GM19463 (cell line): ENCODE results near the gene MYLK3.
A peak's percentile ranks its signal among the peaks of the same experiment; 100 is the strongest.
"Not testable (repeated sequence)": the region's sequence is repeated elsewhere in the genome, so short reads cannot be mapped to it uniquely, and the experiment has no call there.

Experiments used
- ATAC-seq: cut with Tn5 transposase; IDR thresholded peaks from one replicate; pipeline ENCODE4 v1.9.1; 2021; ENCODE audit warnings: mild to moderate bottlenecking, moderate library complexity; ENCODE audit not compliant: unreplicated experiment

Gene MYLK3

DNA sequence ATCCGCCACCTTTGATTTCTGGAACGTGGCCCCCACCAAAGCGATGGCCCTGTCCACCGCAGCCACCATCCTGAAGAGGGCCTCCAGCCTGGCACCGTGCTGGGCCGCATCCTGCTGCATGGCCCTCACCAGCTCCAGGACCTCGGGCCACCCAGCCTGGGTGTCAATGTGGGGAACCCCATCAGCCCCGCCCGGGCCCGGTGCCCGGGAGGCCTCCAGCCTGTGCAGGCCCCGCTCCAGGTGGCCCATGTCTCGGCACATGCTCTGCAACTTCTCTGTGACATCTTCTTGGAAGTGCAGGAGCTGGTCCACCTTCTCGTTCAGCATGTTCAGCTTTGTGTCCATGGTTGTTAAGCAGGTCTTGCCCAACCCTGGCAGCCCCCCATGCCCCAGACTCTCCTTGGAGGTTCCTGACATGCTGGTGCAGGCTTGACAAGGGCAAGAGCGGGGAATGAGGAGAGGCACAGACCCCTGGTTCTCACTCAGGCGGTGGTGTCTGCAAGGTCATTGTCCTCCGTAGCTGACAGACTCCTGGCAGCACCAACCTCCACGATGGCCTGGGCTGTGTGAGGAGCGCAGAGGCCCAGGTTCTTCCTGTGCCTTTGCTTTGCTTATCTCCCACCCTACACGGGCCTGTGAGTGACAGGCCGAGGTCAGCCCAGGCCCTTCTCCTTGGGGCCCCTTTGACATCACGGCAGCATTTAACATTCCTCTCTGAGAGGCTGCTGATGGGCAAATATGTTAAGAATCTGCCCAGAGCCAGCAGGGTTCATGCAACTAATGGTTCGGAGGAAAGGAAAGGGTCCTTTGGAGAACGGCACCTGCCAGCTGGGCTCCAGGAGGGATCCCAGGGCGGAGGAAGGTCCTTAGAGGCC is at the start of gene MYLK3:
Gene MYLK3, minus strand, starts transcription at position 568 of the 875 bp plus-strand sequence. Its CDS starts 151 bp downstream, at position 417.
- no peak for ATAC-seq

GRCh38 chr16:46797501-46797900 is 49.4 kb upstream of the MYLK3 start:
- ATAC-seq, result no peak

- no peak for ATAC-seq
Measured at GRCh38 chr16:46796764-46797269, 48.7 kb upstream of the MYLK3 start.

DNA sequence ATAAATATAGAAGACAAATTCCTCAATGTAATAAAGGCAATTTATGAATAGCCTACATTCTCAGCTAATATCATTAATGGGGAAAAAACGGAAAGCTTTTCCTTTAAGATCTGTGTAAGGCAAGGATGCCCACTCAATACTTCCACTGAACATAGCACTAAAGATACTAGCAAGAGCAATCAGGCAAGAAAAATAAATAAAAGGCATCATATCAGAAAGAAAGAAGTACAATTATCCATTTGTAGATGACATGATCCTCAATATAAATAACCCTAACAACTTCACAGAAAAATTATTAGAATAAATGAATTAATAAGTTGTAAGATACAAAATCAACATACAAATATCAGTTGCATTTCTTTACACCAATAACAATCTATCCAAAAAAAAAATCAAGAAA is 45.7 kb upstream of the MYLK3 start:
- no peak for ATAC-seq

DNA sequence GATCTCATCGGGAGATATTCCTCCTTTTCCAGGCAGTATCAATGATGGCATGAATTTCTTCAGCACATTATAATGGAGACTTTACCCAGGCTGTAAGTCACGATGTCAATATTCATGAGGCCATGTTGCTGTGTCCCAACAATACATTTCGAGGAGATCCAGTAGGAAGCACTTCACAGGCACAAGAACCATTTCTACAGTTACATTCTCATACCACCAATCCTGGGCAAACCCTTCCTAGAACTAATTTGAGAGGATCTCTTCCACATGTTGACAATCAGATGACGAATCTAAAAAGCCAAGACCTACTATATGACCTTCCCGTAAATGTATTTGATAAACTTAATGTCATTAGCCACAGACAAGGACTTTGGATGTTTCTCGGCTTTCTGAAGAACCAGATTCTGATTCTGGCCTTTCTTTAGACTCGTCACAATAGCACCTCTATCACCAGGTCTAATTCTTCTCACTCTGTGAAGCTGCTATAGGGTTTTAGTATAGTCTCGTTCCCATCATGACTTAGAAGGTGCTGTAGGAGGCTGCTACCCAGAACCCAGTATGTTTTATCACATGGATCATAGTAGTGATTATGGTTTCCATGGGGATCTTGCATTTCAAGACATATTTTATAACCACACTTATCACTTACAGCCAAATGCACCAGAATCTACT is 42.6 kb upstream of the MYLK3 start:
- no peak for ATAC-seq

GRCh38 chr16:46789499-46790414 is 41.6 kb upstream of the MYLK3 start:
- ATAC-seq, result peak; percentile 85

DNA sequence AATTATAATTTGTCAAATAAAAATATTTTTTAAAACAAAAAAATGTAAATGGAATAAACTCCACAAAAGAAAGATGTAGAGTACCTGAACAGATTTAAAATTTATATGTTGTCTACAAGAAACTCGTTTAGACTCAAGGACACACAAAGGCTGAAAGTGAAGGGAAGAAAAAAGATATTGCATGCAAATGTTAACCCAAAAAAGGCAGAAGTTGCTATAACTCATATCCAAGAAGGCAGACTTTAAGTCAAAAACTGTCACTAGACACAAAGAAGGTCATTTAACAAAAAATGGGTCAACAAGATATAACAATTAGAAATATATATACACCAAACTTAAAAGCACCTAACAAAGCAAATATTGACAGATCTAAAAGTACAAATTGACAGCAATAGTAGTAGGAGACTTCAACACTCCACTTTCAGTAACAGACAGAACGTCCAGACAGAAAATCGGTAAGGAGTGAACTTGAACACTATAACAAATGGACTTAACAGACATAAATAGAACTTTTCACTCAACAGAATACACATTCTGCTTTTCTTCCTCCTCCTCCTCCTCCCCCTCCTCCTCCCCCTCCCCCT is 40.8 kb upstream of the MYLK3 start:
- no peak for ATAC-seq

DNA sequence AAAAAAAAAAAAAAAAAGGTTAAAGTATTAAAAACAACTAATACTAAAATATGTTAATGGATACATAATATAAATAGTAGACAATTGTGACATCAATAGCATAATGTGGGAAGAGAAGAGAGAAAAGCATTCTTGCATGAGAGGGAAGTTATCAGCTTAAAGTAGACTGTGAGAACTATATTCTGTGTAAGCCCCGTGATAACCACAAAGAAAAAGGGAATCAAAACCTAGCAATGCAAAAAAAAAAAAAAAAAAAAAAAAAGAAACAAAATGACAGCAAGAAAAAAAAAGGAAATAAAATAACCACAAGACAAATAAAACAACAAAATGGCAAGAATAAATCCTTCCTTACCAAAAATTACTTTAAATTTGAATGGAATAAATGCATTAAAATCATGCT is 39.8 kb upstream of the MYLK3 start:
- ATAC-seq, result no peak

DNA sequence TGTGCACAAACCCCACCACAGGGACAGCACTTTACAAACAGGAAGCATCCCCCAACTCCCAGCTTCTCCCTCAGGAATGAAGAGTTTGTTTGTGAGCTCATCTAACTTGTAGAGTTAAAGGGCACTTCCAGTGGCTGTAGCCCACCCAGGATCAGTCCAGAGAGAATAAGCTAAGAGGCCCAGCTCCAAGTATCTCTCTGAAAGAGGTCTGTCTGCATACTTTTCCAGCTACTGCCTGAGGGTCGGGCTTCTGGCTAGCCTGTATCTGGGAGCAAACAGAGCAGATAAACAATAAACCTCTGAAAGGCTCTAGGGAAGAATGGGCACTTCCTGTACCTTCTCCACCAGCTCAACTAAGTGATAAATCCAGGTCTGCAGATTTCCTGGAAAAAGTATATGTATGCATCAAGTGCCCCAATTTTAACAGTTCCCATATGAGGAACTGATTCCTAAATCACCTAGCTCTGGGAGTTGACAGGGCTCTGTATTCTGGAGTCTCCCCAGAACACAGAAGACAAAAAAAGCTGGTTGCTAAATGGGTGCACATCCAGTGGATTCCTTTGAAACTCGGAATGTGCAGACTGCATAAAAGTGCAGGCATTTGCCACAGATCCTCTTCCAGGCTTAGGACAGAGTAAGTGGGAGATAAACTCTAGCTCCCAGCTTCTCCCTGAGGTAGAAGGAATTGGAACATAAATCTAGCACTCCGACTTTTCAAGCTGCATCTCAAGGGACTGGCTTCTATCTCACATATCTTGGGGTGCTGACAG is 37.1 kb upstream of the MYLK3 start:
- ATAC-seq, result no peak

DNA sequence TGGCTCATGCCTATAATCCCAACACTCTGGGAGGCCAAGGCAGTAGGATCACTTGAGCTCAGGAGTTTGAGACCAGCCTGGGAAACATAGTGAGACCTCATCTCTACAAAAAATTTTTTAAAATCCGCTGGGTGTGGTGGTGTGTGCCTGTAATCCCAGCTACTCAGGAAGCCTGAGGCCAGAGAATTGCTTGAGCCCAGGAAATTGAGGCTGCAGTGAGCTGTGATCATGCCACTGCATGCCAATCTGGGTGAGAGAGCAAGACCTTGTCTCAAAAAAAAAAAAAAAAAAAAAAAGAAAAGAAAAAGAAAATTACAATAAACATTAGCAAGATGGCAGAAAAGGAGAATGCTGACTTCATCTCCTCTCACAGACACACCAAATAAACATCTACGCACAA is 36.4 kb upstream of the MYLK3 start:
- not testable (repeated sequence) for ATAC-seq

DNA sequence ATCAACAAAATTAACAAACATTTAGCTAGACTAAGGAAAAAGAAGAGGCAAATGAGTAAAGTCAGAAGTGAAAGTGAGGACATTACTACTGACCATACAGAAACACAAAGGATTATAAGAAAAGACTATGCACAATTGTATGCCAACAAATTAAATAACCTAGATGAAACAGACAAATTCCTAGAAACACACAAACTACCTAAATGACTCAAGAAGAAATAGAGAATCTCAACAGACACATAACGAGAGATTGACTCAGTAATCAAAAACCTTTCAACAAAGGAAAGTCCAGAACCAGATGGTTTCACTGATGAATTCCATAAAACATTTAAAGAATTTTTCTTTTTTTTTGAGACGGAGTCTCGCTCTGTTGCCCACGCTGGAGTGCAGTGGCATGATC is 35.7 kb upstream of the MYLK3 start:
- no peak for ATAC-seq

DNA sequence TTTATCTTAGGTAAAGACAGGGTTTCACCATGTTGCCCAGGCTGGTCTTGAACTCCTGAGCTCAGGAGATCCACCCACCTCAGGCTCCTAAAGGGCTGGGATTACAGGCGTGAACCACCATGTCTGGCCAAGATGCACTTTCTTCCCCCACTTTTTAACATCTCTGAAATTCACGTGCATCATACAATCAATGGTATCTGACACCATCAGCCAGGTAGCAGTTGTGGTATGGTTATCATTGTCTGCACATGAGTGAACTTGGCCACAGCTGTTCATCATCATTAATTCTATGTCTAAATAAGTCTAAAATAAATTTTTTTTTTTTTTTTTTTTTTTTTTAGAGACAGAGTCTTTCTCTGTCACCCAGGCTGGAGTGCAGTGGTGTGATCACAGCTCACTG is 34.2 kb upstream of the MYLK3 start:
- ATAC-seq, result no peak

DNA sequence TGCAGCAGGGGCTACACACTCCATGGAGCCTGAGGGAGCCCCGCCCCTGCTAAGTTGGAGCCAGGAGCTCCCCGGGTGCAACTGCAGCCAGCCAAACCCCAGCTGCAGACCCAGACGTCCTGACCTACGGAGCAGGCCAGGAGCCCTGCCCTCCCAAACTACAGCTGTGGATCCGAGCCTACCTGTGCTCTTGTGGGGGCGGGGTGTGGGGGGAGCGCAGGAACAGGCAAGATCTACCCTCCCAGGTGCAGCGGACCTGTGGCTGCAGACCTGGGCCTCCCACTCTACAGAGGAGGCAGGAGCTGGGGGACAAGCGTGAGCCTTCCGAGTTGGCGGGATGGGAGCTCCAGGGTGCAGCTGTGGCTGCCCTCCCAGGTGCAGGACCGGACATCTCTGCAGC is 29.7 kb upstream of the MYLK3 start:
- no peak for ATAC-seq

- no peak for ATAC-seq
Measured at GRCh38 chr16:46775214-46775613, 27.1 kb upstream of the MYLK3 start.

GRCh38 chr16:46774743-46775177 is 26.6 kb upstream of the MYLK3 start:
- ATAC-seq, result peak; percentile 75

- no peak for ATAC-seq
Measured at GRCh38 chr16:46772463-46772862, 24.3 kb upstream of the MYLK3 start.

DNA sequence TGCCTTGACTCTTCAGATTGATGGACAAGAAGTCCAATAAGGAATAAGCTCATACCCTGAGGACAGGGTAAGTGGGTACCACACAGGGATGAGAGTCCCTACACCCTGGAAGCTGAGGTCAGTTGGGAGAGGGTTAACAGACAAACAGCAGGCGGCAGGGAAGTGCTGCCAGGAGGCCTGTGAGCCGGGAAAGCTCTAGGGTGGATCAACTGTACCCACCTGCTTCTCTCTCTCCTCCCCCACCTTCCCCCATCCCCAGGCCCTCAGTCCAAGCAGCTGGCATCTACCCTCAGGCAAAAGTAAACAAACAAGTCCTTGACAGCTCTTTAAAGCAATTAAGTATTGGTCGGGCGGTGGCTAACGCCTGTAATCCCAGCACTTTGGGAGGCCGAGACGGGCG is 20.7 kb upstream of the MYLK3 start:
- ATAC-seq, result no peak

GRCh38 chr16:46765050-46765449 is 16.9 kb upstream of the MYLK3 start:
- ATAC-seq, result no peak

GRCh38 chr16:46763147-46763546 is 15.0 kb upstream of the MYLK3 start:
- ATAC-seq, result no peak

DNA sequence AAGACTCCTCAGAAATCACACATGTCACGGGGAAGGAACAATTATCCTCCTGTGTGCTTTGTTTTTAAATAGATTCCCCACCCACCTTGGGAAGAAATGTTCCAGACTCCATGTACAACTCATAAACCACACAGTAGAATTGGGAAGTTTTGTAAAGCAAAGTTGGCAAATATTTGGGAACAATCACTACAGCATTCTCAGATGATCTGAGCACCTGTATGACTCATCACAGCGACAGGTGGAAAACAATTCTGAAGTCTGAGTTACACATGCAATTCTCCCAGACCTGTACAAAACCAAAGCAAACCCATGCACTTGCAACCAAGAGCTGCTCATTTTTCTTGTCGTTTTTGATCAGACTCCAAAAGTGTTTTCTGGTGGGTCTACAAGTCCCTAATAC is 14.4 kb upstream of the MYLK3 start:
- ATAC-seq, result no peak
